NCI-H2171 treated with DMSO at 0.1 percent for 48 hours (cell line): ENCODE data around the gene ZAP70.
A peak's percentile ranks its signal among the peaks of the same experiment; 100 is the strongest.

Experiments used
- DNase-seq: peaks from one replicate; lab custom pipeline; 2025; lab: John Stamatoyannopoulos, UW

ZAP70 gene

DNA sequence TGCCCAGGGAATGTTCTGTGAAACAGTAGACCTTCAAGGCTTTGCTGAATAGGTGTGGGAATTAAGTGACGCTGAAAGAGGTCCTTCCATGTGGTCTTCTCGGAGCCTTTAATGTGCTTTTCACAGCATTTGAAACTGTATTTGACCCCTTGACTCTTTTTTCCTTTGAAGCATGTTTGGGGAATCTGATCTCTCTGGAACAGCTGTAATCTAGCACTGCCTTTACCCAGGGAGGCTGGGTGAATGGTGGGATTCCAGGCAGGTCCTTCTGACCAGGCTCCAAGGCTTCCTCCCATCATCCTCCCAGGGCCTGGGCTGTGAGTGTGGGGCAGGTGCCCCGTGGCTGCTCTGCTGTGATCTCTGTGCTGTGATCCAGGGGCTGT lies 4.2 kb downstream of the ZAP70 start:
- DNase-seq, result no peak

DNA sequence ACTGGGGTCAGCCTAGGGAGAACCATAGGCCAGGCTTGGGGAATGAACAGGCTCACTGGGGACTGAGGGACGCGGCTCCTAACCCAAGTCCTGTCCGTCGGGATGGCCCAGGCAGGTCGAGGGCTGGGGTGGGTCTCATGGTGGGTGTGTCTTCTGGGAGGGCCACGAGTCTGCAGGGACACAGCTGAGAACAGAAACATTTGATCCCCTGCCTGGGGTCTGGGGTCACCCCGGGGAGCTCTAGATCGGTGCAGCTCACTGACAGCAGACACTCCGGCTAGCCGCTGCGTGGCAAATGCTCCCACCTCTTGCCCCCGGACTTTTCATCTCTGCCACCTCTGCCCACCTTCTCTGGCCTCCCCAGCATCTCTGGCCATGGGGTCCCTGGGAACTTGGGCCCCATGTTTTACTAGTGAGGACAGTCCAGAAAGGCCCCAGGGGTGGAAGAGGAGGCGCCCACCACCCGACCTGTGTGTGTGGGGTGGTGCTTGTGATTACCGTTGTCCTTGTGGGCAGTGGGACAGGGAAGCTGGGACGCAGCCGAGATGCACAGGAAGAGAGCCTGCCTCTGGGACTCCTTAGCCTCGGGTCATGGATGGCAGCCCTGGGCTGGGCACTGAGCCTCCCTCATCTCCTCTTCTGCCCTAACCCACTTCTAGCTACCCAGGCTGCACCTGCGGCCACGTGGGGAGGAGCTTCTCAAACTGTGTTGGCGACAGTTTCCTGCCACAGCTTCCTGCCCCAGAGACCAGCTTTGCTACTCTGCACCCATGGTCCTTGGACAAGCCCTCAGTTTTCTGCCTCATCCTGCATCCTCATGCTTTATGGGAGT lies 4.9 kb downstream of the ZAP70 start:
- no peak for DNase-seq

DNA sequence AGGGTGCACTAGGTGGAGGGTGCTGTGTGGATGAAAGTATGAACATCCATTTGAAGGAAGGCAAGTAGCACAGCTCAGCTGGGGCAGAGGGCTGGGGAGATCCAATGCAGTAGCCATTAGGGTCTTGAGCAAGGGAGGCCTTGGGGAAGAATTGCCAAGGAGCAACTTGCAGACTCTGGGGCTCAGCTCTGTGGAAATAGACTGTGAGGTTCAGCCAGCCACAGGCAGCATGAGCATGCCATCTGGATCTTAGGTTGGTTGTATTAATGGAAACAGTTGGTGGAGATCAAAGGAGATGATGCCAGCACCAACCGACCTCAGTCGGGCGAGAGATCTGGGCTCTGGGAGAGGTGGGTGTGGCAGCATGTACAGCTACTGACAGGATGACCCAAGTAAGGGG lies 5.6 kb downstream of the ZAP70 start:
- no peak for DNase-seq

DNA sequence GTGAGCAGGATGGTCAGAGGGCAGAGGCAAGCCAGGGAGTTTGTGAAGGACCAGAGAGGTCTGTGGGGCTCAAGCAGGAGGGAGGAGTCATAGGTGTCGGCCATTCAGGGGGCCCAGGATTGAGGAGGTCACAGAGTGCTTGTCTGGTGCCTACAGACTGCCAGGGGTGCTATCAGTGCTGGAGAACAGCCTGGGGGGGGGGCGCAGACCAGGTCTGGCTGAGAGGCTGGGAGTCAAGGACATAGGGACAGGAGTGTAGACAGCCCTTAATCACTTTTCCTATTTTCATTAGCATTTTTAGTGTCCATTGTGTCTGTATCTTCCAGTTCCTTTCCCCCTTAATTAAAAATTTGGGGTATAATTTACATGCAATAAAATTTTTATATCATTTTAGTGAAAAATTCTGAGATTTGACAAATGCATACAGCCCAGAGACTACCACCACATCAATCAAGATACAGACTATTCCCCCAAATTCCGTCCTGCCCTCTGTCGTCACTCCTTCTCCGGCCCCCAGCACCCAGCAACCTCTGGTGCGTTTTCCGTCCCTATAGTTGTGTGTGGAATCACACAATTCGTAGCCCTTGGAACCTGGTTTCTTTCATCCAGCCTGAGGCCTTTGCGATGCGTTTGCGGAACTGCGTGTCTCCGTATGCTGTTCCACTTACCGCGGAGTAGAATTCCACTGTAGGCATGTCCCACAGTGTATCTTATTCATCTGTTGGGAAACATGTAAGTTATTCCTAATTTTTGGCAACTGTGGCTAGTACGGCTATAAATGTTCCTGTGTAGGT lies 6.2 kb downstream of the ZAP70 start:
- DNase-seq, result no peak

DNA sequence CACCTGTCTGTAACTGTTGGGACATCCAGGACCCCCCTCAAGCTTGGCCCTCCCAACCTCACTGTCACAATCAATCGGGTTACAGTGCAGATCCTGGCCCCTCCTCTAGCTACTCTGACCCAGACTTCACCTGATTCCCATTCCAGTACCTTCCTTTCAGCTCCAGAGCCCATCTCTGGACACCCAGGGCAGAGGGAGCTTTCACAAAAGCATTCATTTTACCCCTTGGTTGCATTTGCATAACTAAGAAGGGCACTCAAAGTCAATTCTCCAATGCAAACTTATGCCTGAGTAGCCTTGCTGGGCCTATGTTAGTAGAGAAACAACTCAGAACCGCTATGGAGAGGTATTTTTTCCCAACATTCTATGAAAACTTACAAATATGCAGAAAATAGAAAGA lies 7.4 kb downstream of the ZAP70 start:
- DNase-seq, result no peak

DNA sequence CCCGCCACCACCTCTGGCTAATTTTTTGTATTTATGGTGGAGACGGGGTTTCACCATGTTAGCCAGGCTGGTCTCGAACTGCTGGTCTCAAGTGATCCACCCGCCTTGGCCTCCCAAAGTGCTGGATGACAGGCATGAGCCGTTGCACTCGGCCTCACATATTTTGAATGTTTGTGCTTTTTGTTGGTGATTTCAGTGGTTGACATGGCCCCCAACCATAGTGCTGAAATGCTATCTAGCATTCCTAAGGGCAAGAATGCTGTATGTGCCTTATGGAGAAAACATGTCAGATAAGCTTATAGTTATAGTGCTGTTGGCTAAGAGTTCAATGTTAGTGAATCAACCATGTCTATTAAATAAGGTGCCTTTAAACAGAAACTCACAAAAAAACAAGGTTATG lies 8.9 kb downstream of the ZAP70 start:
- DNase-seq, result no peak

DNA sequence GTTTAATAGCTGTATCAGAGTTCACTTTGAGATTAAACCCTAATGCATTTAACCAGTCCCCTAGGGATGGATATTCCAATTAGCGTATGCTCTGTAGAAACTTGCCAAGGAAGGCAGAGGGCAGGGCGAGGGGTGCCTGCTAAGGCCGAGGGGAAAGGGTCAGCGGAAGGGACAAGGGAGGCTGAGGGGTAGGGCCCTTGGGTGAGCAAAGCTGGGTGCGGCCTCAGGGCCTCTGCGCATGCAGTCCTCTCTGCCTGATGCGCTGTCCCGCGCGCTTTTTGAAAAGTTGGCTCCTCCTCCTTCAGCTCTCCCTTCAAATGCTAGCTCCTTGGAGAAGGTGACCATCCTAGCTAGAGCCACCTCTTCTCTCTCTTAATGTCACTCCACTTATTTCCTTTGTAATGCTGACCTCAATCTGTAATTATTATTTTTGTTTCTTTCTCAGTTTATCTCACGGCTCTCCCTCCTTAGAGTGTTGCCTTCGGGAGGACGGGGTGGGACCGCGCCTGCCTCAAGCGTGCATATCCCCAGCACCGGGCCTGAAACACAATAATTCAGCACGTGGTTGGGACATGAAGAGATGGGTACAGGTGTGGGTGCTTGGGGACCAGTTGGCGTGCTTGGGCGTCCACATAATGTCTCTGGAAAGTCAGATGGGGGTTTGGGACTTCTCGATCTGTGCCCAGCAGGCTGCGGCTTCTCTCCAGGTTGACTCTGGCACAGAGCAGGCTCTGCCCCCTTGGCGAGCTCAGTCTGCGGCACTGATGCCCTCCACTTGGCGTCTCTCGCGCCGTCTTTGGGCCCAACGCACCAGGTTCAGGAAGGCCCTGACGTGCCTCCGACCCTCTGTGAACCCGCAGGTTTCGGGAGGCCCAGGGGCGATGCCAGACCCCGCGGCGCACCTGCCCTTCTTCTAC lies 10.0 kb downstream of the ZAP70 start:
- DNase-seq, result no peak

DNA sequence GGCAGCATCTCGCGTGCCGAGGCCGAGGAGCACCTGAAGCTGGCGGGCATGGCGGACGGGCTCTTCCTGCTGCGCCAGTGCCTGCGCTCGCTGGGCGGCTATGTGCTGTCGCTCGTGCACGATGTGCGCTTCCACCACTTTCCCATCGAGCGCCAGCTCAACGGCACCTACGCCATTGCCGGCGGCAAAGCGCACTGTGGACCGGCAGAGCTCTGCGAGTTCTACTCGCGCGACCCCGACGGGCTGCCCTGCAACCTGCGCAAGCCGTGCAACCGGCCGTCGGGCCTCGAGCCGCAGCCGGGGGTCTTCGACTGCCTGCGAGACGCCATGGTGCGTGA lies 10.7 kb downstream of the ZAP70 start:
- no peak for DNase-seq

DNA sequence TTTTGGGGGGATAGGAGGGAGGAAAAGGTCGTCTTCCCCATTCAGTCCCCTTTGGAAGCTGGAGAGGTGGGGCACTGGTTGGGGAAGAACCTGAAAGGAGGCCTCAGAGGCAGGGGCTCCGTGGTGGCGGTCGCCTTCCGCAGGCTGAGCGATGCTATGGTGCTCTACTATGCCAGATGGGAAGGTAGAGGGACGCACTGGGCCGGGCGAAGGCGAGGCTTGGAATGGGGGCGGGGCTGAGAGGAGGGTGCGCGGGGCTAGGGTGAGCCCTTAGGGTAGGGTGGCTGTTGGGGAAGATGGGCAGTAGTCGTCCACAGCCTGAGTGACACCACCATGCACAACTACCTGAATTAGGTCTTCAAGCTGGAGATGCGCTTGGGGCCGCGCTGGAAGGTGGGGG lies 11.1 kb downstream of the ZAP70 start:
- DNase-seq, result no peak

DNA sequence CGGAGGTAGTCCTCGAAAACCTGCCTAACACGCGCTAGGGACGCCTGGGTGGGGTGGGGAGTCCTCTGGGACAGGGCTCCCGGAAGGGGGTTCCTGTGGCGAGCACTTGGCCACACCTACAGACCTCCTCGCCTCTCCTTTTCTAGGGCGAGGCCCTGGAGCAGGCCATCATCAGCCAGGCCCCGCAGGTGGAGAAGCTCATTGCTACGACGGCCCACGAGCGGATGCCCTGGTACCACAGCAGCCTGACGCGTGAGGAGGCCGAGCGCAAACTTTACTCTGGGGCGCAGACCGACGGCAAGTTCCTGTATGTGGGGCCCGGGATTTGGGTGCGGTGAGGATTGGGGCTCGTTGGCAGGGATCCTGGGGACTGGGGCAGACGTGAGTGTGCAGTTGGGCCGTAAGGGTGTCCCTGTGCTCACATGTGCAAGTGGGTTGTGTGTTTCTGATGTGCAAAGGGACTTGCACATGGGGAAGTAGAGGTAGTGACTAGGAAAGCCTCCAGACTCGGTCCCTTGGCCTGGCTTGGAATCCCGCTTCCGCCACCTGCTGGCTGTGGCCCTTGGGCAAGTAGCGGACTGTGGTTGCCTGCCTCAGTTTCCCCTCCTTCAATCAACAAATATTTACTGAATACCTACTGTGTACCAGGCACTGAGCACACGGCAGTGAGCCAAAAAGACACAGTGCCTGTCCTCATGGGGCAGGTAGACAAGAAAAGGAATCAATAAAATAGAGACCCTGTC lies 11.7 kb downstream of the ZAP70 start:
- DNase-seq, result no peak

DNA sequence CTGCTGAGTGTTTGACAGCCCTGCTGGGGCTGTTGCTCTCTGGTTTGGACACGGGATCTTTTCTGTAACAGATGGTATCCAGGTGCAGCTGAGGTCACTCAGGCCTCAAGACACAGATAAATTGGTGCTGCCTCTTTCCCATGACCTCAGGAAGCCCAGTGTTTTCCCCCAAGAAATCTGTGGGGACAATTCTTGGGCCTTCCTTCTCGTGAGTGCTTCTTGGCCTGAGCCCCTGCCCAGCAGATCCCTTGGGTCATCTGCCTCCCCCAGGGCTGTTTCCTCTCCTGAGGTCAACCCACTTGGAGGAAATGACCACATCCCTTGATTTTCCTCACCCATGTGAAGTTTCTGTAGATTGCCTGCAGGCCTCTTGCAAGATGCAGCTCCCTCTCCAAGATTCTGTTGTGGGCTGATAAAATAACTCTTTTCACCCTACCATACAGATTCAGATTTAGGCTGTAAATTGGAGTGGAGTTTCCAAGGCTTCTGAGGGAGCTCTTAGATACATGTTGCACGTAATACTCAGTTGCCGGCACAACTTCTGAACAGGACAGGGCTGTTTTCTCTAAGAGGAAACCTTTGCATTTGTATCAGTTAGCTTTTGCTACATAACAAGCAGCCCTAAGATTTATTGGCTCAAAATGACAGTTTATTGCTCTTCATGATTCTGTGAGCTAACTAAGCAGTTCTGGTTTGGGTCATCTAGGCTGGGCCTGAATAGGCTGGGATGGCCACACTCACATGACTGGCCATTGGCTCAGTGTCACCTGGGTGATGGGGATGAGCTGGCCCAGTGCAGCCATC lies 13.1 kb downstream of the ZAP70 start:
- no peak for DNase-seq

DNA sequence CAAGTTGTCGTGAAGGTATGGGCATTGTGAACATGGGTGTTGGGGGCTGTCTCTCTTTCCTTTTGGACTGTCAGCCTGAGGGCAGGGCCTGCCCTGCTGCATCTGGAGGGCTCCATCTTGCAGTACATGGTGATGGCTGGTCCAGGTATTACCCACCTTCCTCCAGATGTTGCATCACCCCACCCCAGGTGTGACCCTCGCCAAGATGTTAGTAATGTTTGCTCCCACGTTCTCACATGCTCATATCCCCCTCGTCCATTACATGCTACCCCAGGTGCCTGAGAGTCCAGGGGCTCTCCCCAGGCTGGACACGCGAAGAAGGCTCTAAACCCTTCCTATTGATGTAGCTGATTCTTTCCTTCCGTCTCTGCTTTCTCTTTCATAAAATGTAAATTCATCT lies 13.9 kb downstream of the ZAP70 start:
- no peak for DNase-seq

DNA sequence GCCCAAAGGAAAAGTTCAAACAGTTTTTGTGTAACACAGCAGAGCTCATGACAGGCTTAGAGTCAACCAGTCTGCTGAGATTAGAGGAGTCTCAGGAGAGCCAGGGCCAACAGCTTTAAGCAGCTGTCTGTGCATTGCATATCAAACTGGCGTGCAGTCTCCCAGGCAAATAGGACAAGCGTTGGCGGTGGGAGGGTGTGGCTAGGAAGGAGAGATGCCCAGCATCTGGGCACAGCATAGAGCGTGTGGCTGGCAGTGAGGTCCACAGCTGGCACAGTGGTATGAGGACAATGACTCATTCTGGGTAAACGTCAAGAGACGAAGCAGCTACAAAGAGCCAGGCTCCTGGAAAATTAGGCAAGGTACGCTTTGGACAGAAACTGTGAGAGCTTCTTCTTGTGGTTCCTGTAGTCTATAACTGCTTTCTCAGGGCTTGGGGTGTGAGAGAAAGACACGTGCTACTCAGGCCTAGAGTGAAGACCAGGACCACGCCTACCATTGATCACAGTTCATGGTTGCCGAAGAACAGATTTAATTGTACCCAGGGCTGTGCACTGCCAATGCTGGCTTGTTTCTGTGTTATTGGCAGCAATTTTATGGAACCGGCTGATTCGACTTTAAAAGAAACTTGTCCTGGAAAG lies 14.8 kb downstream of the ZAP70 start:
- DNase-seq, result peak; percentile 79

DNA sequence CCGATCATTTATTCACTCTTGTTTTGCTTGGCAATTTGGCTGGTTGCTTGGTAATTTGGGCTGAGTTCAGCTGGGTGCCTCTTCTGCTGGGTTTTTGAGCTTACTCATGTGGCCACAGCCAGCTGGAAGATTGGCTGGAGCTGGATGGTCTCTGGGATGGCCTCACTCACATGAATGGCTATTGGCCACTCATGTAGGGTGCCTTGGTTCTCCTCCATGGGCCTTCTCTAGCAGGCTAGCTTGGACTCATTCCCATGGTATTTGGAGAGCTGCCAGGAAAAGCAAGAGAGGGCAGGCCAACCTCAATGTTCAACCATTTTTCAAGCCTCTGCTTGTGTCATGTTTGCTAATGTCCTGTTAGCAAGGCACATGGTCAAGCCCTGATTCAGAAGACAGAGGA lies 16.9 kb downstream of the ZAP70 start:
- DNase-seq, result no peak

DNA sequence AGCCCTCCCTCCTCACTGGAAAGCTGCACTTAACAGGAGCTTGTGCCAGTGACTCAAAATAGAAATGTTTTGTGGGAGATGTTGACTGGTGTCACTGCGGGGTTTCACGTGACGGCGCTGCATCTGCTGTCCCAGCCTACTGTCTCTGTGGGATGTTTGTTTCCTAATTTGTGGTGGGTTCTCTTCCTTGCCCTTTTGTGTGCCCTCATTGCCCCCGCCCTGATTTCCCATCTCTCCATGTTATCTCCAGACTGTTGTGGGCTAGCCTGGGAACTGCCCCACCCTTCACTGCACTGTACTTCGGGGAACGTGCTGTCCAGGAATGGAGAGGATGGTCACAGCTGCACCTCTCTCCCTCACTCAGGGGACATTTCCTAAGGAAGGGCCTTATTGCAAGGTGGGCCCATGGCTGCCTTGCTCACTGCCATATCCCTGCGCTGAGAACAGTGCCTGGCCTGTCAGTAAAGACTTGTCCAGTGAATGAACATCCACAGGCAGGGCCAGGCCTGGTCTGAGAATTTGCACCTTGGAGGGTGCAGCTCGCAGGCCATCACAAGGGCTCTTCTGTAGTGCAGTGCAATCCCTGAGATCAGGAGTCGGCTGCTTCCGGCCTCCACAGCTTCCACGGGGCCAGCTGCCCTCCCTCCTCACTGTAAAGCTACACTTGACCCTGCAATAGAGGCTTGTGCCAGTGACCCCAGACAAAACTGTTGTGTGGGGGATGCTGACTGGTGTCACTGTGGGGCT lies 18.1 kb downstream of the ZAP70 start:
- no peak for DNase-seq

DNA sequence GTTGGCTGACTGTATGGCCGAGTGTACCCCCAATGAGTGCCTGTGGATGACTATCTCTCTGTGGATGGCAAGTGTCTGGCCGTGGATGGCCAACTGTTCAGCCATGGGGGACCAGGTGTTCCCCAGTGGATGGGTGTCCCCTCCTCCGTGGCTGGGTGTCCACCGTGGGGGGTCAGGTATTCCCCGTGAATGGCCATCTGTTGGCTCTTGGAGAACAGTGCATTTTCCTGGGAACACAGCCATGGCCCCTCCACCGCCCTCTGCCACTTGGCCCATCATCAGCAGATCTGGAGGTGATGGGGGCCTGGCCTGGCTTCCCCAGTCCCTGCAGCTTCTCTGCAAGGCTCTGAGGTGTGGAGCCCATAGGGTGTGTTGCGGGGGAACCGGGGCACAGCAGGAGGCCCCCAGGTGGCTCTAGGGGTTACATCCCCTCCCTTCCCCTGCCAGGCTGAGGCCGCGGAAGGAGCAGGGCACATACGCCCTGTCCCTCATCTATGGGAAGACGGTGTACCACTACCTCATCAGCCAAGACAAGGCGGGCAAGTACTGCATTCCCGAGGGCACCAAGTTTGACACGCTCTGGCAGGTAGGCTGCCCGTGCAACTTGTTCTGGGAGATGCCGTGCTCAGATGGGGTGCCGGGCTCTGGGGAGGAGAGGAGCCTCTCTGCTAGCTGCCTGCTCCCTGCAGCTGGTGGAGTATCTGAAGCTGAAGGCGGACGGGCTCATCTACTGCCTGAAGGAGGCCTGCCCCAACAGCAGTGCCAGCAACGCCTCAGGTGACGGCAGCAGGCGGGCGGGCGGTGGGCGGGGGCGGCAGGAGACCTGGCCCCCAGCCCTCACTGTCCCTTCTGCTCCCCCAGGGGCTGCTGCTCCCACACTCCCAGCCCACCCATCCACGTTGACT lies 19.3 kb downstream of the ZAP70 start:
- DNase-seq, result no peak

DNA sequence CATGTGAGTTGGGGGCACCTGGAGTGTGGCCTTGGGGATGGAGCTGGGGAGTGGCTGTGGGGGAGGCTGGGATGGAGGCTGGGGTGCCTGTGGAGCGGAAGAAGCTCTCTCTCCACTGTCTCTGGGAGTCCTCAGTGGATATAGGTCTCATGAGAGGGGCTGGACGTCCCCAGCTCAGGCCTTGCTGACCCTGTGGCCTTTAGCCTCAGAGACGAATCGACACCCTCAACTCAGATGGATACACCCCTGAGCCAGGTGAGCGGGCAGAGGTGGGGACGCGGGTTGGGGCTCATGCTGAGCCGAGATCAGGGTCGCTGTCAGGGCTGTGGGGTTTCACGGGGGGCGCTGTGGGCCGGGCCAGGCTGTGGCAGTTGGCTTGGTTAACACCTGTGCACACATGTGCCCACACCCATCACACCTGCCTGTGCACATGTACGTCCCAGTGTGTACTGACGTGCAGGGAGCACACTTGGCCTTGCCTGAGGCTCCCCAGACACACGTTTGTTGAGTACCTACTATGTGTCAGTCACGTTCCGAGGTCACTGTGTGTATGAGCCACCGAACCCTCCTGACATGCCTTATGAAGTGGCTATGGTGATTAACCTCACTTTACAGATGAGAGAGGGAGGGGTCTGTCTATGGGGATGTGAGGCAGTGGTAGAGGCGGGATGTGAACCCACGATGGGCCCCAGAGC lies 20.1 kb downstream of the ZAP70 start:
- no peak for DNase-seq
